ENCODE data around the gene ARHGAP12.

ARHGAP12 gene

DNA sequence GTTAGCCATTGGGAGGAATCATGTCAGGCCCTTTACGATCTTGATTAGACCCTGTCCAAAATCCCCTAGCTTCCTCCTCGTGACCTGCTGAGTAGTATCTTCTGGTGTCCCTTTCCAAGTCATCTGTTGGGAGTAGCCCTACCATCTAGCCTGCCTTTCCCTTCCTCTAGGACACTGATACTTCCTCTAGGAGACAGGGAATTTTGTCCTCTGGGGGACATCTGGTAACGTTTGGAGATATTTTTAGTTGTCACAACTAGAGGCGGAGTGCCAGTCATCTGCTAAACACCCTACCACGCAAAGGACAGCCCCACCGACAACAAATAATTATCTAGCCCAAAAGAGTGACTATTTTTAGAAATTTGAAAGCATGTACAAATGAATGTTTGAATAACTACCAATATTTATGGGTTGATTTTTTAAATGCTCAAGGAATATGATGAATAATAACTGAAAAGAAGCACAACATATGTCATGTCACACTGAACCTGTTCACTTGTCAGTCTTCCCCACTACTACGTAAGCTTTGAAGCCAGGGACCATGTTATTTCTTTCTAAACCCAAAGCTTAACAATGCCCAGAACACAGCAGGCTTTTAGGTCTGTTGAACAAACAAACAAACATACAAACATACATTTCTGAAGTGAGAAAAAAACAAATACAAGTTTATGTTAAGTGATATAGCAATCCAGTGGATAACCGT, 105.9 kb downstream of the ARHGAP12 start:
- DNase-seq (ENCODE audit: low read depth in 3 of 3) = no peak

DNA sequence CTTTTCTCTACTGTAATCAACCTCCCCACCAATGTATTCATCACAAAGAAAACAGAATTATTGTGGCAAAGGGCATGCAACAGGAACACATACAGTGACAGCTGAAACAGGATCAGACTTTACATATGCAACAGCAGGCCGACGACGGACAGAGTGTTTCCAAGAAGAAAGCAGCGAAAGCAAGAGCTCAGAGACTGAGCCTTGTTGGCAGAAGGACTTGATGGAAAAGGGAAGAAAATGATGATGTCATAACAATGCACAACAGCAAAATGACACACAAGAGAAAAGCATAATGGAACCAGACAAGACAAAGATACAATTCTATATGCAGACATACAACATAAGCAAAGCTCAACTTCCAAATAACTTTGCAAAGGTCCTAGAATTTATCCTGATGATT, 106.5 kb downstream of the ARHGAP12 start:
- no peak for DNase-seq (ENCODE audit: low read depth in 3 of 3)

DNA sequence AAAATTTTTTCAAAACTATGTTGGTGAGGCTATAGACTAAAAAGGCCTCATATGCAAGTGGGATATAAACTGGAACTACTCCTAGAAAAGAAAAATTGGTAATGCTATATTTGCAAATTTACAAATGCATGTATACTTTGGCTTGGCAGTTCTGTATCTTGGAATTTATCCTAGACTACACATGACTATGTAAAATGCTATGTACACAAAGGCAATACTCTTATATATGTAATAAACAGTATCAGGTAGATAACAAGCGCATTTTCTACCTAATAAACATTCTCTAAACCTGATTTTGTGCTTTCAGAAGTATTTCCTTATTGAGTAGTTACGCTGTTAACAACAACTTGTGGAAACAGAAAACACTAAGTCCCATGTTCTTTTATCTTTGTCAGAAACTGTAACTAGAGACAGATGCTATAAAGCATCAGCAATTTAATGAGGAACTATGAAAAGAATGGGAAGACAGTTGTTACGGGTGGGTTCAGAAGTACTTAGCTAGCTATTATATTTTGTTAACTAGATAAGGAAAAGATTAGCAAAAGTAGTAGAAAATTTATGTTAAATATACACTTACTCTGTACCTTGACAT, 107.8 kb downstream of the ARHGAP12 start:
- DNase-seq (ENCODE audit: low read depth in 3 of 3) = no peak

DNA sequence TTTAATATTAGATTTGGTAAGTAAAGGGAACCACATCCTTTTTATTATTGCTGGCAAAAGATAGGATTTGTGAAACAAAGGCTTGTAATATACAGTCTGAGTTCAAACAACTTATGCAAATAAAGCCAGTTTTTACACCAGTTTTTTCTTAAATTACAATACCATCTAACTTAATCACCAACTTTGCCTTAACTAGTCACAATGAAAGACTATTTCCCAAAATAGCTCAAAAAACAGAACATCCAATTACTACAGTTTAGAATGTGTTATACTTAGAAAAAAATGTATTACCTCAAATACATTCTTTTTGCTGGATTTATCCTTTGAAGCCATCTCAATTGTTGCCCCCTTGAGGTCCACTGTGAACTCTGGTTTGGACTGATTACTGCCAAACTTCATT, 108.5 kb downstream of the ARHGAP12 start:
- DNase-seq (ENCODE audit: low read depth in 3 of 3) = no peak

DNA sequence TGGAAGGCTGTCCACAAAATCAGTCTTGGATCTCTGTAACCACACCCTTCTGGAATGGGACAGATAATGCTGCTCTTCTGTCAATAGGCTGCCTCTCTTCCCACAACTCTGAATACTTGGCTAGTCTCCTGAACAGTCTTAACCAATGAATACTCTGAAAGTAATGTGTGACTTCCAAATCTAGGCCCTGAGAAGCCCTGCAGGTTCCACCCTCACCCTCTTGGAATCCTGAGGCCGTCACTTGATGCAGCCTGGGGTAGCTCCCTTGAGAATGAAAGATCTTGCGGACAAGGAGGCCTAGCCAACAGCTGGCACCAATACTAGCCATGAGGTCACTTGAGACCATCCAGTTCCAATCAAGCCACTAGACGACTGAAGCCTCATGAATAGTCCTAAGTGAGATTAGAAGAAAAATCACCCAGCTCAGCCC, 109.2 kb downstream of the ARHGAP12 start:
- DNase-seq (ENCODE audit: low read depth in 3 of 3) = no peak

DNA sequence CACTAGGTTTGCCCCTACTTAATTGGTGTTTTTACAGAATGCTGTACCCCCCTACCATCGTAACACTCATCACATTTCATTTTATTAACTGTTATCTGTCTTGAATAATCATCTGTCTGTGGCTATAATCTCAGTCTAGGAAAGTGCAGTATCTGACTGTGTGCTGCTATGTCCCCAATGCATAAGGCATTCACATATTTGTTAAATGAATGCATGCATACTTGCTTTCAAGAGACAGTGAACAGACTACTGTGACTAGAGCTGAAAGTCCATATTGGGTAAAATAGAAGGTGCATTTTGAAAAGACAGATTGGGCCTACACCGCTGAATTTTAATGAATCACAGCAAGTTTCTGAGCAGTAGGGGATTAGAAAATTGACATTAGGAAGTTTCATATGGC, 112.3 kb downstream of the ARHGAP12 start:
- no peak for DNase-seq (ENCODE audit: low read depth in 3 of 3)

DNA sequence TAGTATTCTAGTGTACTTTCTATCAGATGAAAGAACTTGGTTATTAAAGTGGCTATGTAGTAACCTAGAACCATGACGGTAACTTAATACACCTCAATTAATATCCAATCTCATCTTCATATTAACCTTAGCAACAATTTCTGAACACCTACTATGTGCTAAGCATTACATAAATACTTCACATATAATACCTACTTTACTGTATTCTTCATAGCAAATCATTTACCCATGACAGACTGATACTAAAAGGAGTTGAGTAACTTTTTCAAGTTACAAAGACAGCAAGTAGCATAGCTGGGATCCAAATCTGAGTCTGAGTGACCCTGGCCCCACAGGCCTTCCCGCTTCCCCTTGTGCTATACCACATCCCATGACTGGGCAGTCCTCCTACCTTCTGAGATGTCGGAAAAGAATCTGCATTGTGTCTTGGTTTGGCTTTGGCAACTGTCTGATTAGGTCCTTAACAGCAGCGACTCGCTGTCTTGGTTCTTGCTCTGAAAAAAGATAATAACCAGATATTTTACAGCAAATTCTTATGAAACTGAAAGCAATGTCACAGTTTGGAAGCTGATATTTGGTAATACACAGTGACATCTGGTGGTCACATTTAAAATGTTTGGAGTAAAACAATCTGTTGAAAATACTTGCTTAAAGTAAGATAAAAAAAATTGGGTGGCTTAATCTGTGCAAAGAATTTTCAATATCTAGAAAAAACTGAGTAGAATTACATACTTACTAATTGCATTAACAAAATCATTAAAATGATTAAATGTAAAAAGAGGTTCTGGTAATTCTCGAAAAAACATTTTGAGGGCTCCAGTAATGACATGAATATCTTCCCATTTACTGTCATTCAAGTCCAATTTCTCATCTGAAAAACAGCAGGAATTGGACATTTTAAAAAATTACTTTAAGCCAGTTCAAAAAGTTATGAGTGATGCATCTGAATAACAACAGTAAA, 120.1 kb downstream of the ARHGAP12 start:
- DNase-seq (ENCODE audit: low read depth in 3 of 3) = no peak

DNA sequence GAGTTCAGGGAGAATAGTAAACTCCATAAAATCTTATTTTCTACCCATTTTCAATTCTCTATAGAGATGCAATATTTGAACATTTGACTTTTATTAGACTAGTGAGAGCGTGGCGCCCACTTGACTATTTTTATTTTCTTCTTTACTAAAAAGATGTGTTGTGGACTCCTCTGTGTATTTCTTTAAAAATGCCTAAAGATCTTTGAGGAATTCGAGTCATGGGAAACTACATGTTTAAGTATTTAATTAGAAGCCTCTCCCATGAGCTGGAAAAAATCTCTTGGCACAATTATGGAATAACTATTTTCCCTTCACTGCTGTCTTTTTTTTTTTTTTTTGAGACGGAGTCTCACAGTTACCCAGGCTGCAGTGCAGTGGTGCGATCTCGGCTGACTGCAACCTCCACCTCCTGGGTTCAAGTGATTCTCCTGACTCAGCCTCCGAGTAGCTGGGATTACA, 124.2 kb downstream of the ARHGAP12 start:
- DNase-seq (ENCODE audit: low read depth in 3 of 3) = no peak

DNA sequence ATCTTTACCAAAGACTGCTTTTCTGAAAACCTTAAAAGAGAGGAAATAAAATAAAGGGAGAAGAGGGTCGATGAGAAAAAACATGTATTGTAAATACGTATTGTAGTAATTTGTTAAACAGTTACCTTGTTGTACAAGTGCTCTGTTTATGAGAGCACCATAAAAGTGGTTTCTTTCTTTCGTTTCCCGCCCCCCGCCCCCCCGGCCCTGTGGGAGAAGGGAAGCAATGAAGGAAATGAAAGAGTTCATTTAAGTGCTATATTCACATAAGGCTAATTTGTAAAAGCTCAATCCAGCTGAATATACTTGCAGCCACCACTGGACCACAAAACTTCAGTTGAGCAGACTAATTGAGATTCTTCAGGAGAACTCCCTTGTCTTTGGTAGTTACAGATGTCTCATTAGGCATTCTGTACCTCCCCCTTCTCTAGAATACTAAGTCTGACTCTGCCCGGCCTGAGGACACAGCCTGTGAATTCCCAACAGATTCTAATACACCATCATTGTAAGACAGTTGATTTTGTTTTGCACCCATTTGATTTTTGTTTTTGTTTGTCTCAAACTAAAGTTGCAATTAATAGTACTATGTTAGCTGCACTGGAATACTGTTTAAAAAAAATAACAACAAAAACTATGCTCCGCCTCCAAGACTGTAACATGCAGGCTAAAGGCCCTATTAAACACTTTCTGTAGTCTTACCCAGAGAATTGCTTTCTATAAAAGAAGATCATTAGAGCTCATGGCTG, 124.9 kb downstream of the ARHGAP12 start:
- DNase-seq (ENCODE audit: low read depth in 3 of 3) = no peak

DNA sequence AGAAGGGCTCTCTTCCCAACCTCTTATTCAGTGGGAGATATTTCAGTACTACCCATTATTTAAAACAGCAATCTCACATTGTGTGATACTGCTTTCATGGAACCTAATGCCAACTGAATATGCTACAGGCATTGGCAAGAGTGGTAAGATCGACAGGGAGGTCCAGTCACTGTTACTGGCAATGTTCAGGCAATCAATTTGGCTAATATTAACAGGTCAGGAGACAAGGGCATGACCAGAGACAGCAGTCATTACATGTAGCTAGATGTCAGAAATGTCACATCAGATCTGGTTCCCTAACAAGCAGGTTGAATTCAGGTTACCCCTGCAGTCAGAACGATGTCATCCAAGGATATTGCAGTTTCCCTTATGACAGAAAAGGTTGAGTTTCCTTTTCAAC, 129.4 kb downstream of the ARHGAP12 start:
- no peak for DNase-seq (ENCODE audit: low read depth in 3 of 3)

DNA sequence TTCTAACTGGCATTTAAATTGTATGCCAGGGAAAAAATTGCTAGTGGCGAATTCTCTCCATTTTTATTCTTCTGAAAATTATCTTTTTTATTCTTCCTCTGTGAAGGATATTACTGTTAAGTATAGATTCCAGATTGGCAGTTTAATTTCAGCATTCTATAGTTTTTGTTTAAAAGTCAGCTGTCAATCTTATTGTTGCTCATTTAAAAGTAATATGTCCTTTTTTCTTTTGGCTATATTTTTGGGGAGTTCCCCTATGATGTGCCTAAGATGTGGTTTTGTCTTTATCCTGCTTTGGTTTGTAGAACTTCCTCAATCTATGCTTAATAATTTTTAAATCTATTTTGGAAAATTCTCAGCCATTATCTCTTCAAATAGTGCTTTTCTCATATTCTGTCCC, 135.9 kb downstream of the ARHGAP12 start:
- no peak for DNase-seq (ENCODE audit: low read depth in 3 of 3)

DNA sequence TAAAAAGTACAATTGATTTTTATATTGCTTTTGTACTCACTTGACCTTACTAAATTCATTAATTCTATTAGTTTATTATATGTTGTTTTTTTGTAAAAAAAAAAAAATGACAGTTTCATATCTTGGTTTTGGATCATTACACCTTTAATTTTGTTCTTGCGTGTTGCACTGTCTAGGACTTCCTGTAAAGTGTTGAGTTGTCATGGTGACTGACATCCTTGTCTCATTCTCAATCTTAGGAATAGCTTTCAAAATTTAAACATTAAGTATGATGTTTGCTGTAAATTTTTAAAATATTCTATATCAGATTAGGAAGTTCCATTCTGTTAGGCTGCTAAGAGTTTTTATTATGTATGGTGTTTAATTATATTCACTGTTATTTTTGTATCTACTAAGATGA, 139.1 kb downstream of the ARHGAP12 start:
- DNase-seq (ENCODE audit: low read depth in 3 of 3) = no peak

DNA sequence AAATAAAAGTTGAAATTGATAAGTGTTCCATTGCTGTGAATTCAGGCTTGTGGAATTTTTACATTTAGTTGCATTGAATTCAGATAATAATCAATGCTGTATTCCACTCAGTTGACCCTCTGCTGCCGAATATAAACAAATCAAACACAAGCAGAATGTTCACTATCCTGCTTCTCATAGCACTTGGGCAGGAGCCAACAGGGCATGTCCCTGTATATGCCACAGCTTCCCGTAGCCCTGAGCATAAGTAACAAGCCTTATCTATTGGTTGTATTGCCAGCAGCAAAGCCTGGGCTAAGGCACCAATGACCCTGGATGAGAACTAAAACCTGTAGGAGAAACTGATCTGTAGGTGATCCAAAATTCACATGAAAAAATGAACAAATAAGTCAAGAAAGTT, 145.9 kb downstream of the ARHGAP12 start:
- DNase-seq (ENCODE audit: low read depth in 3 of 3) = no peak

DNA sequence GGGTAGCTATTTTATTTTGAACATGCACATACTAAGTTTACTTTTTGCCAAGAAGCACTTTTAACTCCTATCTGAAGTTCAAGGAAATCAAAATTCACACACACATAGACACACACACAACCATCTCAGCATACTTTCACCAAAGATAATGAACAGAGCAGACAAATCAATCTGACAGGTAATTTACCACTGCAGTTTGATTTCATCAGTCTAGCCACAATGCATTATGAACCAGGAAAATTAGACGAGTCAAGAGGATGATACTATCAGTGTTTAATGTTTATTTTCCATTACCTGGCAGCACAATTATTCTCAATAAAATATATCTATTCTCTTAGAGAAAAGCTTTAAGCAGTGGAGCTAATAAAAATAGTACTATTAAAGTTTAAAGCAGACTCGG, 147.9 kb downstream of the ARHGAP12 start:
- DNase-seq (ENCODE audit: low read depth in 3 of 3) = no peak

DNA sequence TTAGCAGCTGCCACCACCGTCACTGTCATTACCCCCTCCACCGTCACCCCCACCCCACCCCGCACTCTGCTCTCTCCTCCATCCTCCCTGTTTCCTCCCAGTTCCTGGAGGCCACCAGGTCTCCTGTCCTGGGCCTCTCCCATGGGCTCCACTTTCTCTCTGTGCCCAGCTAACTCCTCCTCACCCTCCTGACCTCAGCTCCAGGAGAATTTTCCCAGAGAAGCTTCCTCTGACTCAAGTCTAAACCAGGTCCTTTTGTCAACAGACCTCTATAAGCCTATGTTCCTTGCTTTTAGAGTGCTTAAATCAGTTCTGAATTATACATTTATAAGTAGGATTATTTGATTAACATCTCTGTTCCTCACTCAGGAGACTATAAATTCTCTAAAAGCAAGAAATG, 150.0 kb downstream of the ARHGAP12 start:
- DNase-seq (ENCODE audit: low read depth in 3 of 3) = no peak

DNA sequence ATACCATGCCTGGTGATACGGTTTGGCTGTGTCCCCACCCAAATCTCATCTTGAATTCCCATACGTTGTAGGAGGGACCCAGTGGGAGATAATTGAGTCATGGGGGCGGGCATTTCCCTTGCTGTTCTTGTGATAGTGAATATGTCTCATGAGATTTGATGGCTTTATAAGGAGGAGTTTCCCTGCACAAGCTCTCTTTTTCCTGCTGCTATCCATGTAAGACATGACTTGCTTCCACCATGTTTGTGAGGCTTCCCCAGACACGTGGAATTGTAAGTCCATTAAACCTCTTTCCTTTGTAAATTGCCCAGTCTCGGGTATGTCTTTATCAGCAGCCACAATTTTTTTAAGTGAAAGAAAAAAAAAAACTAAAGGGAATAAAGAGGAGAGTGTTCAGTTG, 152.5 kb downstream of the ARHGAP12 start:
- no peak for DNase-seq (ENCODE audit: low read depth in 3 of 3)

DNA sequence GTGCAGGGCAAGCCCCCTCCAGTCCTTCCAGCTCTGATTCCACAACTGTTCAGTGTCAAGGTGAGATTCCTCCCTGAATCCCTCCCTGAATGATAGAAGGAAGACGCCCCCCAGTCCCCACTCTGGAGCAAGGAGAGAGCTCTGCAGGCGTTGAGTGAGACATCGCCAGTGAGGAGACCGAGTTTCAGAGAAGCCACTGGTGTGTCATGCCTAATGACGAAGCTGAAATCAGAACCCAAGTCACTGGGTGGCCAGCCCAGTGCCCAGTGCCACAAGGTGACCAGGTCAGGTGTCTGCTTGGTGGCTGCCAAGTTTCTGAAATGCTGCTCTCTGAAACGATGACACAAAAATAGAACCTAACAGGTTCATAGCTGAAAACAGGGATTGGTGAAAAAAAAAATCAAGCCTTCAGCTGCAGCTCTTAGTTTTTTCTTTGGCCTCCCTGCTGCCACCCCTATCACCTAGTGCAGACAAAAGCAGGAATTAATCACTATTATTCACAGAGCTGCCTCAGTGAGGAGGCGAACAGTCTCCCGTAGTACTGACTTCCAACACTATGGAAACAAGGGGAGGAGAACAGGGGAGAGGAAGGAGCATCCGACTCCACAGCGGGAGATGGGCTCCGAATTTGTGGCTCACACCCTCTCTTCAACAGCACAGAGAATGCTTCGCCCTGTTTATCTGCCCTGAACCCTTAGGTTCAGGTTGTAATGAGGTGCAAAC, 153.5 kb downstream of the ARHGAP12 start:
- DNase-seq (ENCODE audit: low read depth in 3 of 3) = no peak

DNA sequence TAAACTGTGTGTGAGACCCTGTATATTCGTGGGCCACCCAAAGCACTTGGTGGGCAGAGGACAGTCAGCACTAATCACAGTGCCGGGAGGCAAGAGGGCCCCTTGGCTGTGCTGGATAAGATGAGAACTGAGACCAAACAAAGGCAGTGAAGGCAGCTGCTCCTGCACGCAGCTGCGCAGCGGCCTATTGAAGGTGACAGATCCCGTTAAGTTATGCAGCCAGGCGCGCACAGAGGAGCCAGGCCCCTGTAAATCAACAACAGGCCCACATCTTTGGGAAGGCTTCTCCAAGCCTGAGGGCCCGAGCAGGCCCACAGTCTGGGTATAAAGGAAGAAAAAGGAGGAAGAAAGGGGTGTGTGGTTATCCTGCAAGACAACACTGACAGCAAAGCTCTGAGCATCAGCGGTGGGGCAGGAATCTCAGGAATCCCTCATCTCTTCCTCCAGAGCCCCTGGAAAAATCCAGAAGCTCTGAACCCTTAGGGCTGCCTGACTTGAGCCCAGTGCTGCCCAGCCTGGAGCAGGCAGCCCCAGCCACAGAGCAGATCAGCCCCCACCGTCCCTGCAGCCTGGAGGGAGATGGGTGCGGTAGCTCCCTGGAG, 154.2 kb downstream of the ARHGAP12 start:
- no peak for DNase-seq (ENCODE audit: low read depth in 3 of 3)

DNA sequence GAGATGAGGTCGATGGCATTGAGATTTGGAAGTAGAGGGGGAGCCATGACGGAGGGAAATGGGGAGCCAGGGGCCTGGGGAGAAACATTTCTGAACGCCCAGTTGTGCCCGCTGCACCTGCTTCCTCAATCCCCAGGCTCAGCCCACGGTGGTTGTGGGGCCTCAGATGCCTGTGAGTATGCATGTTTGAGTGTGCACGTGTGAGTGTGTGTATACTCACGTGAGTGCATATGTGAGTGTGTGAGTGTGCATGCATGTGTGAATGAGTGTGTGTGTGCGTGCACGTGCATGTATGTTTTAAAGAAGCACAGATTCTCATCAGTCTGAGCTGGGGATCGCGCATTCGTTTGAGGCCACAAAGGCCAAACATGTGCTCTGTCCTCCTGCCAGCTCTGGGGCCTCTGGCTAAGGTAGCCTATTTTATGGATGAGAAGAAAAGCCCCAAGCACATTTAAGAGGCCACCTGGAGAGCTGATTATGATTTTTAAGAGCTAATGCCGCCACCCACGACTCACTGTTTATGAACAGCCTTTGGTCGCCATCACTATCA, 154.8 kb downstream of the ARHGAP12 start:
- no peak for DNase-seq (ENCODE audit: low read depth in 3 of 3)

DNA sequence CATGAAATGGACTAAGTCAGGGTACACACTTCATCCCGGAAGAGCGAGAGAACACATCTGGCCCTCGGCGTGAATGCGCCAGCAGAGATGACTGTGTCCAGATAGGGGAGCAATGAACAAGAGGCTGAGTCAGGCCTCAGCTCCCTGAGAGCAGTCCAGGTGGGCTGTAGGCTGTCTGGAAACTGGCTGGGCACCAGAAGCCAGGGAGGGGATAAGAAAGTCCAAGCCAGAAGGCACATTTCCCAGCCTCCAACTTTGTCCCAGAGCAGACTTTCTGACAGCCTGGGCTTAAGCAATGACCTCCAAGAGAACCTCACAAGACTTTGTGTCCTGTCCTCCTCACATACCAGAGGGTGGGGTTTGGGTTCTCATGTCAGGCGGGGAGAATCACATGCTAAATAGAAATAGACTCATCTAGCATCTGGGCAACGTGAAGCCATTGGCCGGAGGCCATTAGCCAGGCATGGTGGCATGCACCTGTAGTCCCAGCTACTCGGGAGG, 157.2 kb downstream of the ARHGAP12 start:
- no peak for DNase-seq (ENCODE audit: low read depth in 3 of 3)
